22Rv1 (cell line): ENCODE measurements around the gene CAPG.
"Not testable (repeated sequence)": the region's sequence is repeated elsewhere in the genome, so short reads cannot be mapped to it uniquely, and the experiment has no call there.

Experiments used
- H3K27ac ChIP-seq: fragments of 450-650 bp; 2 replicates; pipeline ENCODE4 v1.5.1; 2017
- CTCF ChIP-seq: fragments of 450-650 bp; IDR thresholded peaks from 2 replicates; pipeline ENCODE4 v1.5.1; 2017; ENCODE audit warnings: mild to moderate bottlenecking
- ZFX ChIP-seq: fragments of 450-650 bp; IDR thresholded peaks from 2 replicates; pipeline ENCODE4 v1.6.1; 2017; ENCODE audit warnings: antibody characterized with exemption, borderline replicate concordance

The CAPG gene

GRCh38 chr2:85377083-85377482 lies 33.1 kb downstream of the CAPG start:
- TF ChIP-seq CTCF (no peak), ZFX (no peak)
- H3K27ac ChIP-seq: no peak overlapping the region

GRCh38 chr2:85376291-85377065 lies 33.7 kb downstream of the CAPG start:
- H3K27ac ChIP-seq: no peak overlapping the region
- TF ChIP-seq ZFX: no peak
- TF ChIP-seq CTCF: no peak

- no peak overlapping the region for H3K27ac ChIP-seq
- TF ChIP-seq ZFX: no peak
- no peak for TF ChIP-seq CTCF
These were observed 39.1 kb downstream of the CAPG start for GRCh38 chr2:85371045-85371444.

GRCh38 chr2:85369500-85369899 lies 40.7 kb downstream of the CAPG start:
- peak overlapping the region; percentile 61 for H3K27ac ChIP-seq
- TF ChIP-seq ZFX: no peak

GRCh38 chr2:85368921-85369320 lies 41.2 kb downstream of the CAPG start:
- peak overlapping the region; percentile 61 for H3K27ac ChIP-seq
- TF ChIP-seq CTCF (no peak), ZFX (no peak)

DNA sequence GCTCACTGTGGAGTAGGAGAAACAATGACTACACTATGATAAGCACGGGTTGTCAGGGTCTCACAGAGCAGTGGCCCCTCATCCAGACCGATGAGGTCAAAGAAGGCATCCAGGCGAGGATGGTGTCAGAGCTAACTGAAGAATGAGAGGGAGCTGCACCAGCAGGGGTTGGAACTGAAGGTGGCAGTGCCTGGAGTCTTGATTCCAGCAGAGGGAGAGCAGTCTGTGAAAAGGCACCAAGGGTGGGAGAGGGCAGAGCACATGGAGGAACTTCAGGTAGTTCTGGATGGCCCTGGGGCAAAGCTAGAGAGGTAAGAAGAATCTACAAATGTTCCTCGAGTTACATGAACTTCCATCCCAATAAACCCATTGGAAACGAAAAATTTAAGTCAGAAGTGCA lies 43.0 kb downstream of the CAPG start:
- H3K27ac ChIP-seq: no peak overlapping the region
- TF ChIP-seq ZFX (no peak), CTCF (no peak)

DNA sequence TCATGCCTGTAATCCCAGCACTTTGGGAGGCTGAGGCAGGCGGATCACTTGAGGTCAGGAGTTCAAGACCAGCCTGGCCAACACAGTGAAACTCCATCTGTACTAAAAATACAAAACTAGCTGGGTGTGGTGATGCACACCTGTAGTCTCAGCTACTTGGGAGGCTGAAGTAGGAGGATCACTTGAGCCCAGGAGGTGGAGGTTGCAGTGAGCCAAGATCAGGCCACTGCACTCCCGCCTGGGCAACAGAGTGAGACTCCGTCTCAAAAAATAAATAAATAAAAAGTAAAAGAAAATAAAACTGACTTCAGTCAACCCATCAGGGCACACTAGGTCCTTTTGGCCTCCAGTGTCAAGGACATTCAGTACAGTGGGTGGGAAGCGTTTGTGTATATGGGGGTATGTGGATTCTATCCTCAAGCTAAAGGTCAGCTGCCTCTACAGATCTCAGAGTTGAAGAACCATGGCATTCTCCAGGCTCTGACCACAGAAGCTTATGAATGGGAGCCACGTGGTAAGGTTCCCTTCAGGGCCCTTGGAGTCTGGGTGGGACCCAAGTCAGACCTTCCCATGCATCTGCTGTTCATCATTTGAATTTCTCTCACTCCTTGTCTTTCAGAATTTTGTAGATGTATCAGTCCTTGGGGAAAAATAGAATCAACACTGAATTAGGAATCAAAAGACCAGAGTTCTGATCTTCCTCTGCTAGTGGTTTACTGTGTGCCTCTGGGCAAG lies 47.3 kb downstream of the CAPG start:
- H3K27ac ChIP-seq: not testable (repeated sequence)

DNA sequence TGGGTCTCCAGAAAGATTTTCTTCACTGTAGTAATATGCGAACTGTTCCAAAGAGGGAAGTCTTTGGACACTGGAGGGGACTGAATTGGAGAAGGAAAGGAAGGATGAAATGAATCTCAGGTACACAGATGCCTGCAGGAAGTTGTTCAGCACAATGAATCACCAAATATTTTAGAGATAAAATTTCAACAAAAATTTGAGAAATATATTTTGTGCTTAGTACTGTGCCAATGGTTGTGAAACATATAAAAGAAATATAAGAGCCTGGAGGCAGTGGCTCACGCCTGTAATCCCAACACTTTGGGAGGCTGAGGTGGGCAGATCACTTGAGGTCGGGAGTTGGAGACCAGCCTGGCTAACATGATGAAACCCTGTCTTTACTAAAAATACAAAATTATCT lies 52.4 kb downstream of the CAPG start:
- no peak for TF ChIP-seq CTCF
- no peak for TF ChIP-seq ZFX
- H3K27ac ChIP-seq: no peak overlapping the region
